GM18907 (cell line): ENCODE results near the gene CBLC.
"Not testable (repeated sequence)": the region's sequence is repeated elsewhere in the genome, so short reads cannot be mapped to it uniquely, and the experiment has no call there.

Experiments
- ATAC-seq: cut with Tn5 transposase; IDR thresholded peaks from one replicate; pipeline ENCODE4 v1.9.1; 2021; ENCODE audit warnings: mild to moderate bottlenecking, moderate library complexity; ENCODE audit not compliant: unreplicated experiment

Gene CBLC

GRCh38 chr19:44762038-44762437, 15.7 kb upstream of the CBLC start:
- ATAC-seq, result no peak

GRCh38 chr19:44765033-44765948, 12.4 kb upstream of the CBLC start:
- no peak for ATAC-seq

GRCh38 chr19:44765949-44766335, 11.7 kb upstream of the CBLC start:
- no peak for ATAC-seq

- ATAC-seq, result no peak
Measured at GRCh38 chr19:44767295-44768180, 10.2 kb upstream of the CBLC start.

- ATAC-seq, result peak; percentile 94
Measured at GRCh38 chr19:44770550-44771257, 7.0 kb upstream of the CBLC start.

- ATAC-seq, result not testable (repeated sequence)
Measured at GRCh38 chr19:44772144-44772543, 5.5 kb upstream of the CBLC start.

GRCh38 chr19:44772959-44773358, 4.7 kb upstream of the CBLC start:
- ATAC-seq, result no peak

GRCh38 chr19:44775676-44776240, 1.9 kb upstream of the CBLC start:
- ATAC-seq, result no peak

GRCh38 chr19:44776402-44777096, 1.1 kb upstream of the CBLC start:
- no peak for ATAC-seq

GRCh38 chr19:44779150-44779549, 1.5 kb downstream of the CBLC start:
- no peak for ATAC-seq

- not testable (repeated sequence) for ATAC-seq
Measured at GRCh38 chr19:44781694-44782093, 4.0 kb downstream of the CBLC start.

GRCh38 chr19:44782729-44783128, 5.0 kb downstream of the CBLC start:
- ATAC-seq, result no peak

GRCh38 chr19:44783545-44783944, 5.9 kb downstream of the CBLC start:
- ATAC-seq, result no peak

- no peak for ATAC-seq
Measured at GRCh38 chr19:44785271-44785670, 7.6 kb downstream of the CBLC start.

- ATAC-seq, result no peak
Measured at GRCh38 chr19:44785993-44786392, 8.3 kb downstream of the CBLC start.

GRCh38 chr19:44788971-44789370, 11.3 kb downstream of the CBLC start:
- no peak for ATAC-seq

GRCh38 chr19:44789943-44790483, 12.3 kb downstream of the CBLC start:
- ATAC-seq, result no peak

GRCh38 chr19:44792281-44792680, 14.6 kb downstream of the CBLC start:
- no peak for ATAC-seq

- ATAC-seq, result no peak
Measured at GRCh38 chr19:44794610-44795009, 16.9 kb downstream of the CBLC start.
